H1 (cell line): Measurements from ENCODE around the gene CTIF. TPM values are rescaled to one million over a fixed set of nuclear protein-coding genes. Genes with fewer than 3 reads are reported as not detected.

Experiments
- CHD7 ChIP-seq: fragments of 300-600 bp; sonication (generic); IDR thresholded peaks from 2 replicates; pipeline ENCODE4 v1.7.1; 2012; ENCODE audit warnings: low read length, moderate library complexity, mild to moderate bottlenecking, inconsistent platforms; ENCODE audit not compliant: insufficient replicate concordance
- KDM1A ChIP-seq: fragments of 200-600, 300-600 bp; sonication (generic); IDR thresholded peaks from 2 replicates; pipeline ENCODE4 v1.7.1; 2016; ENCODE audit warnings: mild to moderate bottlenecking, low read length, borderline replicate concordance
- KDM5A ChIP-seq: fragments of 200-600 bp; IDR thresholded peaks from 2 replicates; pipeline ENCODE4 v1.7.1; 2012; ENCODE audit warnings: mild to moderate bottlenecking, low read length, inconsistent platforms, mixed read lengths
- polyA plus RNA-seq, 7 experiments: library from polyadenylated mRNA; depleted of rRNA in 3 of 7; stranded (reverse) in 5 of 7; unstranded in 2 of 7; fragments of >200 nt in 5 of 7; fragments of 200-250 nt in 2 of 7; gene quantifications; 1 replicate in 5 of 7; 2 replicates in 1 of 7; 4 replicates in 1 of 7; pipeline versions ENCODE4 v1.2.1 to v1.2.3, GENCODE V29; 2011 to 2013; ENCODE audit warnings: missing spikeins in 2 of 7, mixed read lengths in 2 of 7
- total RNA-seq: library from RNA; stranded (reverse); fragmentation: NEBNext Ultra II Directional; extraction: Animal tissue kit (Norgen Biotek cat#: 25700); gene quantifications from 2 replicates; pipeline ENCODE4 v1.2.1, GENCODE V29; 2021

The CTIF gene
- total and polyA plus RNA-seq, 2 of the 8 experiments (the other 6 are each of a cell fraction or from before 2014, with no cell fraction given): 9.0 to 17.8 TPM

GRCh38 chr18:48600046-48600445 lies 61.2 kb downstream of the CTIF start (continued):
- no peak for TF ChIP-seq KDM1A
- no peak for TF ChIP-seq CHD7
- no peak for TF ChIP-seq KDM5A
